GM13977 (cell line): Measurements from ENCODE around the gene TRHDE.
"Not testable (repeated sequence)": the region's sequence is repeated elsewhere in the genome, so short reads cannot be mapped to it uniquely, and the experiment has no call there.

Source experiments
- DNase-seq: peaks from one replicate; pipeline ENCODE4 v3.0.0; 2012; ENCODE audit warnings: low spot score
- in situ Hi-C: fragments of 300-500 bp; cut with MboI; formaldehyde crosslinking; loops from one replicate; pipeline ENCODE4 v1.12.0; 2022; ENCODE audit warnings: low sequenced_read_pairs, low pct_unique_long_range_greater_than_20kb, mixed read lengths, inconsistent platforms; ENCODE audit not compliant: unreplicated experiment
- TF ChIP-seq, protein P1 (sequence below): IDR thresholded peaks from 2 replicates; pipeline ENCODE4 v1.5.1; 2012; ENCODE audit warnings: mild to moderate bottlenecking, control low read depth; ENCODE audit not compliant: insufficient read depth; ENCODE audit errors: extremely low read depth, missing control alignments

The TRHDE gene

DNA sequence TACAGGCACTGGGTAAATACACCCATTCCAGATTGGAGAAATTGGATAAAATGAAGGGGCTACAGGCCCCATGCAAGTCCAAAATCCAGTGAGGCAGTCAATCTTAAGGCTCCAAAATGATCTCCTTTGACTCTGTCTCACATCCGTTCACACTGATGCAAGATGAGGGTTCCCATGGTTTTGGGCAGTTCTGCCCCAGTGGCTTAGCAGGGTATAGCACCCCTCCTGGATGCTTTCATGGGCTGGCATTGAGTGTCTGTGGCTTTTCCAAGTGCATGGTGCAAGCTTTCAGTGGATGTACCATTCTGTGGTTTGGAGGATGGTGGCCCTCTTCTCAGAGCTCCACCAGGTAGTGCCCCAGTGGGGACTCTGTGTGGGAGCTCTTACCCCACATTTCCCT lies 427.2 kb downstream of the TRHDE start:
- TF ChIP-seq, protein P1, sequence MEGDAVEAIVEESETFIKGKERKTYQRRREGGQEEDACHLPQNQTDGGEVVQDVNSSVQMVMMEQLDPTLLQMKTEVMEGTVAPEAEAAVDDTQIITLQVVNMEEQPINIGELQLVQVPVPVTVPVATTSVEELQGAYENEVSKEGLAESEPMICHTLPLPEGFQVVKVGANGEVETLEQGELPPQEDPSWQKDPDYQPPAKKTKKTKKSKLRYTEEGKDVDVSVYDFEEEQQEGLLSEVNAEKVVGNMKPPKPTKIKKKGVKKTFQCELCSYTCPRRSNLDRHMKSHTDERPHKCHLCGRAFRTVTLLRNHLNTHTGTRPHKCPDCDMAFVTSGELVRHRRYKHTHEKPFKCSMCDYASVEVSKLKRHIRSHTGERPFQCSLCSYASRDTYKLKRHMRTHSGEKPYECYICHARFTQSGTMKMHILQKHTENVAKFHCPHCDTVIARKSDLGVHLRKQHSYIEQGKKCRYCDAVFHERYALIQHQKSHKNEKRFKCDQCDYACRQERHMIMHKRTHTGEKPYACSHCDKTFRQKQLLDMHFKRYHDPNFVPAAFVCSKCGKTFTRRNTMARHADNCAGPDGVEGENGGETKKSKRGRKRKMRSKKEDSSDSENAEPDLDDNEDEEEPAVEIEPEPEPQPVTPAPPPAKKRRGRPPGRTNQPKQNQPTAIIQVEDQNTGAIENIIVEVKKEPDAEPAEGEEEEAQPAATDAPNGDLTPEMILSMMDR = no peak
- in situ Hi-C loops = no loop called here
- DNase-seq = no peak

DNA sequence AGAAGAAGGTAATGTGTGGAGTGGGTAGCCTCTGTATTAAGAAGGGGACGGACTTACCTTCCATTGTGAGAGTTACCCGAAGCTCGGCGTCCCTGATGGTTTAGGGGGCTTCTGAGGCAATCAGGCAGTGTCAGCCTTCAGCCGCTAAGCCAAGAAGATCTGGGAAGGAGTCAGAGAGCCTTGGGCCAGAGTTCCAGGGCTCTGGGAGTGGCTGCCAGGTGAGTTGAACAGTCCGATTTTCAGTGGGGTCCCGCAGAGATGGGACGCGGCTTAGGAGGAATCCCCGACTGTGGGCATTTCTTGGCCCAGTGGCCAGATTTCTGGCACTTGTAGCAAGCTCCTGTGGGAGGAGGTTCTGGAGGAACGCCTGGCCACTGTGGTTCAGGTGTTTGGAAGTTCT lies 439.9 kb downstream of the TRHDE start:
- in situ Hi-C loops, DNase-seq: not testable (repeated sequence)

DNA sequence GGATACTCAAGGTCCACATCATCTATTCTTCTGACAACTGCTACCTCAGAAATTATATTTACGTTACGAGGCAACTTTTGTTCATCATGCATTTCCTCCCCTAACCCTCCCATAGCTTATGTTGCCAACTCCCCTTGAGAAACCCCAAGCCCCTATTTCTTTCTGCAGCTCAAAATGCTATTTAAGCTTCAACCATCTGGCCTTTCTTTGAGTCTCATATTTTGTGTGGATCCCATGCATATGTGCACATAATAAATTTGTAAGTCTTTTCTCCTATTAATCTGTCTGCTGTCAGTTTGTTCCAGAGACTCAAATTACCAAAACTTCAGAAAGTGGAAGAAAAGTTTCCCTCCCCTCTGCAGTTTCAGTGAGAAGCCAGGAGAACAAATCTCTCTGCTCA lies 444.1 kb downstream of the TRHDE start:
- in situ Hi-C loops = no loop called here
- TF ChIP-seq, protein P1 = no peak
- DNase-seq = no peak

DNA sequence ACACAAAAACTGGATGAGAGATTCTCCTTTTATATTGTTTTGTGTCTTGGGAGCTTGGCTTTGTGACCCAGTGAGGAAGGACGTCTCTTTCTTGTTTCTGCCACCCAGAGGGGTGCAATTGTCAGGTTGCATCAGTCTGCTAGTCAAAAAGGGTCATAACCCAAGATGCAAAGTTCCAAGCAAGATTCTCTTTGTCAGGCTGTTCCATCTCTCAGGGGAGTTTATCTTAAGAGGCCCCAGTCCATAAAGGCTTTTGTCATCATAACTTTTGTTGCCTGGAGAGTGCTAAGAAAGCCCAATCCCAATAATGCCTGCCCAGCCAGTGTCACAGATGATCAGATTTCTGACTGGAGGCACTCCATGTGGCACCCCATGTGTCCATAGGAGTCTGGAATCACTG lies 444.9 kb downstream of the TRHDE start:
- DNase-seq = no peak
- in situ Hi-C loops = no loop called here
- TF ChIP-seq, protein P1 = no peak
